ENCODE results near the gene FAM13A.

FAM13A gene

DNA sequence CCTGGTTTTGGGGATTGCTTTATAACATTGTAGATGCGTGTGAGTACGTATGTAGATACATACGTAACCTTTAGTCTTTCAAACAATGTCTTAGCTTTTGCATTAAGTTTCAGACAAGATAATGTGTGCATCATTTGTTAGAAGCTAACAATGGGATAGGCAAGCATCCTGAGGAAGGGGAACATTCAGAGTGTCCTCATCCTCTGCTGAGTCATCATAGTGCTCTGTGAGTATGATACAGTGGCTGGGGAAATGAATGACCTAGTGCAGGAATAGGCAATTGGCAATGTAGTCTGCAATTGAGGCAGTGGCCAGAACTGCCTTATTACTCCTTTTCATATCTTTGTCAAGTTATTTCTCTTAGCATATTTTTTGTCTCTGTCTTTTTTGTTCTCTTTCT, 366.6 kb downstream of the FAM13A start:
- Histone ChIP-seq H3K9me3 (ENCODE audit: insufficient read depth, low read depth, low read length) (no peaks in the 10 kb centered on the region), H3K9ac (ENCODE audit: low read depth, low read length) (no peak overlapping the region), H3K4me1 (ENCODE audit: insufficient read depth, low read length) (no peaks in the 10 kb centered on the region), H3K27me3 (ENCODE audit: insufficient read depth, low read length) (no peaks in the 10 kb centered on the region), H3K27ac (ENCODE audit: low read length) (no peak overlapping the region), H3K36me3 (ENCODE audit: insufficient read depth, low read depth, low read length) (no peaks in the 10 kb centered on the region), H3K4me3 (ENCODE audit: low read length) (no peak overlapping the region)

DNA sequence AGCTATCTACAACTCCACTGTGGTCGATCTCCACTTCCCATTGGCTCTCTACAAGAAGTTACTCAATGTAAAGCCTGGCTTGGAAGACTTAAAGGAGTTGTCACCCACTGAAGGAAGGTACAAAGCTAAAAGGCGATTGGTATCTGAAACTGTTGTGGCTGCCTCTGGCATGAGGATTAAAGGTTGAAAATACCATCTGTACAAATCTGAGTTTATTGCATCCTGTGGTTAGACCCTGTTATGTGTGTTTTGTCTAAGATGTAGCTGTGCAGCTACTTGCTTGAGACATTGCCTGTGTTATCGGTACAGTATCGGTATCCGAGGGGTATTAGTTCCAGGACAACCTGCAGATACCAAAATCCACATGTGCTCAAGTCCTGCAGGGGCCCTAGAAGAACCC, 375.8 kb downstream of the FAM13A start:
- H3K9me3 ChIP-seq (ENCODE audit: insufficient read depth, low read depth, low read length), result no peaks in the 10 kb centered on the region
- no peaks in the 10 kb centered on the region; the same call in 1 of the 2 replicates for H3K36me3 ChIP-seq (ENCODE audit: insufficient read depth, low read depth, low read length)
- H3K4me3 ChIP-seq (ENCODE audit: low read length), result no peak overlapping the region
- no peak overlapping the region for H3K27ac ChIP-seq (ENCODE audit: low read length)
- H3K9ac ChIP-seq (ENCODE audit: low read depth, low read length), result no peak overlapping the region
- H3K4me1 ChIP-seq (ENCODE audit: insufficient read depth, low read length), result no peaks in the 10 kb centered on the region
- H3K27me3 ChIP-seq (ENCODE audit: insufficient read depth, low read length), result no peaks in the 10 kb centered on the region

Data from iPS-20b (cell line).